Neutrophil (primary cell): ENCODE results near the gene ATOSB.

ENCODE experiments used
- H3K27ac ChIP-seq: fragments of 200-600 bp; sonication (generic); 2 replicates; pipeline ENCODE4 v1.5.1; 2016; ENCODE audit warnings: mild to moderate bottlenecking, moderate library complexity
- H3K27me3 ChIP-seq: fragments of 200-600 bp; sonication (generic); 2 replicates; pipeline ENCODE4 v1.6.0; 2016; ENCODE audit warnings: mild to moderate bottlenecking
- H3K36me3 ChIP-seq: fragments of 200-600 bp; sonication (generic); 2 replicates; pipeline ENCODE4 v1.5.1; 2017
- H3K4me1 ChIP-seq, 2 experiments: fragments of 200-600 bp in 1 of 2; sonication (generic) in 1 of 2; 1 replicate in 1 of 2; 2 replicates in 1 of 2; pipeline versions ENCODE4 v1.5.1 to v1.6.1; 2013 to 2016; ENCODE audit warnings: low read depth in 1 of 2, low read length in 1 of 2, mild to moderate bottlenecking in 1 of 2, moderate library complexity in 1 of 2; ENCODE audit not compliant: control insufficient read depth in 1 of 2, insufficient read depth in 1 of 2
- H3K4me3 ChIP-seq, 2 experiments: fragments of 200-600 bp in 1 of 2; sonication (generic) in 1 of 2; 1 replicate in 1 of 2; 2 replicates in 1 of 2; pipeline ENCODE4 v1.5.1; 2013 to 2016; ENCODE audit warnings: low read depth in 1 of 2, low read length in 1 of 2, mild to moderate bottlenecking in 1 of 2, moderate library complexity in 1 of 2
- H3K9me3 ChIP-seq: fragments of 200-600 bp; sonication (generic); 2 replicates; pipeline ENCODE4 v1.5.1; 2016
- TF ChIP-seq, protein P1 (sequence below): fragments of 200-600 bp; sonication (generic); IDR thresholded peaks from 2 replicates; pipeline ENCODE4 v1.5.1; 2016; ENCODE audit warnings: antibody characterized with exemption

Gene ATOSB

DNA sequence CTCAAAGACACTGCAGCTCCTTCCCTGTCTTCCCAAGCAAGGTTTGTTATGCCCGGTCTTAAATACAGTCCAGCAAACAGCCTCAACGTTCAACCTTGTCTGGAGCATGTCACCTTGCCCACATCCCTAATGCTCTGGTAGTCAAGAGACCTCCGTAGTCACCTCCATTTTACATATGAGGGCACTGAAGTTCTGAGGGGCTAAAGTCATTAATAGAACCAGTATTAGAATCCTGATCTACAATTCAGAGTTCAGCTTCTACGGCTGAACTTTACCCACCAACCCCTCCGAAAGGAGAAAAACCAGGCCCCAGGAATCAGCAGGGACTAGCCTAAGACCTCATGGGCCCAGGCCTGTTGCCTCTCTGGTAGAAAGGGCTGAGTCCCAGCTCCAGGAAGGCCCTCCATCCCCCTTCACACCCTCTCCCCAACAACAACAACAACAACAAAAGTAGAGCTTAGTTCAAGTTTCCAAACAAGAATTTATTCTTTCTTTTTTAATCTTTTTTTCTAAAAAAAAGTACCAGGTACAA is 11.9 kb downstream of the ATOSB start:
- Histone ChIP-seq H3K27me3 (no peaks in the 10 kb centered on the region), H3K4me3 (peak overlapping the region; percentile 83 to 84), H3K9me3 (no peaks in the 10 kb centered on the region), H3K36me3 (peaks cover 66% of the 10 kb centered on the region), H3K4me1 (peaks cover 24 to 30% of the 10 kb centered on the region in 2 experiments), H3K27ac (peak overlapping the region; percentile 86)
- TF ChIP-seq, protein P1, sequence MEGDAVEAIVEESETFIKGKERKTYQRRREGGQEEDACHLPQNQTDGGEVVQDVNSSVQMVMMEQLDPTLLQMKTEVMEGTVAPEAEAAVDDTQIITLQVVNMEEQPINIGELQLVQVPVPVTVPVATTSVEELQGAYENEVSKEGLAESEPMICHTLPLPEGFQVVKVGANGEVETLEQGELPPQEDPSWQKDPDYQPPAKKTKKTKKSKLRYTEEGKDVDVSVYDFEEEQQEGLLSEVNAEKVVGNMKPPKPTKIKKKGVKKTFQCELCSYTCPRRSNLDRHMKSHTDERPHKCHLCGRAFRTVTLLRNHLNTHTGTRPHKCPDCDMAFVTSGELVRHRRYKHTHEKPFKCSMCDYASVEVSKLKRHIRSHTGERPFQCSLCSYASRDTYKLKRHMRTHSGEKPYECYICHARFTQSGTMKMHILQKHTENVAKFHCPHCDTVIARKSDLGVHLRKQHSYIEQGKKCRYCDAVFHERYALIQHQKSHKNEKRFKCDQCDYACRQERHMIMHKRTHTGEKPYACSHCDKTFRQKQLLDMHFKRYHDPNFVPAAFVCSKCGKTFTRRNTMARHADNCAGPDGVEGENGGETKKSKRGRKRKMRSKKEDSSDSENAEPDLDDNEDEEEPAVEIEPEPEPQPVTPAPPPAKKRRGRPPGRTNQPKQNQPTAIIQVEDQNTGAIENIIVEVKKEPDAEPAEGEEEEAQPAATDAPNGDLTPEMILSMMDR = no peak

DNA sequence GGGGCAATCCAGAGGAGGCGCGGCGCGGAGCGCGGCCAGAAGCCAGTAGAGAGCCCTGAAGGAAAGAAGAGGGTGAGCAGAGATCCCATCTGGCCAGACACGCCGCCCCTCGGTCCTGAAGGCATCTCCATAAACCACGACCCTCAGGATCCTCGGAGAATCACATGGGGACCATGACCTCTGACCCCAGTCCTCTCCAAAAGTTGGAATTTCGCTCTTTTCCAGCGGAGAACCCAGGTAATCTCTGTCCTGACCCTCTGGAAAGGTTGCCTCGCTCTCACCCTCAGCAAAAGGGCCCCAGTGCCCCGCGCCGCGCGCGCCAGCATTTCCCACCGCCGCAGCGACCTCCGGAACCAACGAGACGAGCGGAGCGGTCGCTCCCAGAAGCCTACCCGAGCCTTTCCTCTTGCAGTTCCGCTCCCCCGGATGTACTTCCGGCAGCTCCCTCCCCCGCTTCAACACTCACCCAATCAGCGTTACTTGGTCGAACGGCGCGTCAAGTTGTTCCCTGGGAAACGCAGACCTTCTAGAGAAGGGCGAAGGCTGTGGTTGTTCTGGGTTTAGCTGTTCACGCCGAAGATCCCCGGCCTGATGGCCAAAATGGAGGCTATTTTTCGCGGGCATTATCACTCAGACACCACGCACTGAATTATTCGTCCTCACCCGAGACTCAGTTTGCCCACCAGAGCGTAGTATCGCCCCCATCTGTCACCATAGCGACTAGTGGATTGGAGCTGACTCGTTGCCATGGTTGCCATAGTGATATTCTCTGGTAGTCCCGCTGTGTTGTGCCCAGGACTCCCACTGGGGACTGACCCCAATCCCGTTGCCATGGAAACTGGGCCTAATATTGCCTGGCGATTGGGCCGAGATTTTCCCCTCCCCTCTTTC is 12.6 kb downstream of the ATOSB start, which contains the start of gene STOML2:
STOML2 (minus strand) TSS at position 363 of the 891 bp plus-strand sequence; CDS start at position 326, 37 bp downstream.
- Histone ChIP-seq H3K4me1 (peaks cover 23 to 26% of the 10 kb centered on the region in 2 experiments), H3K27me3 (no peaks in the 10 kb centered on the region), H3K27ac (peak within 1 kb of the TSS; percentile 86), H3K36me3 (peaks cover 59% of the 10 kb centered on the region), H3K9me3 (no peaks in the 10 kb centered on the region), H3K4me3 (peak within 1 kb of the TSS; percentile 83 to 84)
- TF ChIP-seq, protein P1 = no peak

DNA sequence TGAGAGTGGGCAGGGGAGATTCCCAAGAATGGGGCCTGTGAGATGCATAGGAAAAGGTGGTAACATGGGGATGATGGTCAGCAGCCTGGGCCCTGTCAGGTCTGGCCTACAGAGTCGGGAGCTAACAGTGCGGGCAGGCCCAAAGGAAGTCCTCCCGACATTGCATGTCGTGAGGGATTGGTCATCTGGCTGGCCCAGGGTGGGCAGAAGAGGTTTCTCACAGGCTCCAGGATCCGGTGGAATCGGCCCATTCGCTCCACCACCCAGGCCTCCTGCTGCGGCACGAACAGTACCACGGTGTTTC is 13.2 kb downstream of the ATOSB start:
- Histone ChIP-seq H3K27ac (peak overlapping the region; percentile 86), H3K4me3 (peak overlapping the region; percentile 83 to 84), H3K4me1 (peaks cover 23 to 26% of the 10 kb centered on the region in 2 experiments), H3K9me3 (no peaks in the 10 kb centered on the region), H3K27me3 (no peaks in the 10 kb centered on the region), H3K36me3 (peaks cover 53% of the 10 kb centered on the region)
- TF ChIP-seq, protein P1 = no peak

DNA sequence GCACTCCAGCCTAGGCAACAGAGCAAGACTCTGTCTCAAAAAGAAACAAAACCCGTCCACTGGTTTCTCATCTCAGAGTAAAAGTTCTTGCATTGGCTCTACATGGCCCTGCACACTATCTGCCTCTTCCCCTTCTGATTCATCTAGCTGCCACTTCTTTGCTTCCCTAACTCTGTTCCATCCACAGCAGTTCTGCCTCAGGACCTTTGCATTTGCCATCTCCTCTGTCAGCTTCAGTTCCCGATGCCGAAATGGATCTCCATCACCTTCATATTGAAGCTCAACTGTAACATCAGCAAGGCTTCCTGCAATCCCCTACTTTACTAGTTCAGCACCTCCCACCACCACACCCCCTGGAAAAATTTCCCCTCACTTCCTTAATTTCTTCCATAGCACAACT is 18.1 kb downstream of the ATOSB start:
- TF ChIP-seq, protein P1 = no peak
- Histone ChIP-seq H3K27ac (no peak overlapping the region), H3K27me3 (no peaks in the 10 kb centered on the region), H3K4me3 (no peak overlapping the region), H3K4me1 (peaks cover 17 to 27% of the 10 kb centered on the region in 2 experiments), H3K9me3 (no peaks in the 10 kb centered on the region), H3K36me3 (peaks cover 18% of the 10 kb centered on the region)

DNA sequence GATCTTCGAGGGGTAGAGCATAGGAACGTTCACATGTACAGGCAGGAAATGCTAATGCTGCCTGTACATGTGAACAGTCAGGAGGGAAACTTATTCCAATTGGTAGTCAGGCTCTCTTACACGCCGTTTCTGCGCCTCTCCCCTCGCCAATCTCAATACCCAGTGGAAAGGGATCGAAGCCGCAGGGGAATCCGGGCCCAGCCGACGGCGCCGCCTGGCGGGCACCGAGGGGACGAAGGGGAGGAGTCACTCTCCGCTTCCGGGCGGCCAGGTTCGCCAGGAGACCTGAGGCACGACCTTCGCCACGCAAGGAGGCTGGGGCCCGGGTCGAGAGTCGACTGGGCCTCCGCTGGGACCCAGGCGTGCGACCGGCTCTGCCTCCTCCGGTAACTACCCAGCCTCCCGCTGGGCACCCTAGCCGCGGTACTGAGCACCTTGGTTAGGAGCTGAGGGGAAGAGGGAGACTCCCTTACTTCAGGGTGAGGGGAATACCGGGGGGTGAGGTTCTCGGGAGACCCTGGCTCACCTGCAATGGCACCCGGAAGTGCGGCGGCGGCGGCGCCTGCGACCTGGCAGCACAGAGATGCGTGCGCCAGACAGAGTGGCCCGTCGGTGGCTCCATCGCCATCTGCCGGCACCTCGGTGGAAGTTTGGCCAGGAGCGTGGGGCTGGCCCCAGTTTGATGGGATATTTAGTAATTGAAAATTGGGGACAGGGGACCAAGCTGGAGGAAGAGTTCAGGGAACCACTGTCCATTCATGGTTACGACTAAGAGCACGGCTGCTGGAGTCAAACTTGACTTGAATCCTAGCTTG is 19.4 kb downstream of the ATOSB start, which contains the start of gene PIGO:
PIGO (minus strand) TSS at position 557 of the 815 bp plus-strand sequence. CDS start 1,026 bp downstream, outside the sequence.
- Histone ChIP-seq H3K27me3 (no peaks in the 10 kb centered on the region), H3K9me3 (no peaks in the 10 kb centered on the region), H3K27ac (peak within 1 kb of the TSS; percentile 97), H3K36me3 (peaks cover 31% of the 10 kb centered on the region), H3K4me3 (peak within 1 kb of the TSS; percentile 81 to 99), H3K4me1 (peaks cover 10 to 20% of the 10 kb centered on the region in 2 experiments)
- TF ChIP-seq, protein P1 = peak; percentile 85
